Panc1 (cell line): ENCODE data around the gene SCN9A. TPM values are rescaled to one million over a fixed set of nuclear protein-coding genes. Genes with fewer than 3 reads are reported as not detected.

ENCODE experiments used
- ATAC-seq: fragments of 200-7000 bp; cut with Tn5 transposase; 2 replicates; pipeline ENCODE4 v1.9.1; 2020; ENCODE audit warnings: mild to moderate bottlenecking, moderate library complexity
- BruUV-seq: library from RNA; stranded (reverse); fragments of 400-500 nt; replicated peaks from 2 replicates; lab custom pipeline; 2021; lab: Mats Ljungman, UMichigan
- CTCF ChIA-PET: fragments of 300-600 bp; sonication (Branson Sonifier 250); formaldehyde crosslinking; loops from one replicate; lab custom pipeline; 2022; ENCODE audit warnings: antibody characterized with exemption; lab: Charles Lee
- POLR2A ChIA-PET: fragments of 300-600 bp; sonication (Branson Sonifier 250); formaldehyde crosslinking; loops from one replicate; lab custom pipeline; 2022; ENCODE audit warnings: antibody characterized with exemption; lab: Charles Lee
- DNase-seq: peaks from one replicate; pipeline ENCODE4 v3.0.0-alpha.2; 2010; ENCODE audit warnings: low read depth, low spot score
- H3K27ac ChIP-seq: 2 replicates; pipeline ENCODE4 v1.5.1; 2011; ENCODE audit warnings: mild to moderate bottlenecking, low read length, inconsistent platforms
- H3K27me3 ChIP-seq: fragments of 200-500 bp; sonication (Bioruptor generic); 2 replicates; pipeline ENCODE4 v1.6.0; 2014; ENCODE audit warnings: low read length, inconsistent platforms; ENCODE audit not compliant: control insufficient read depth, insufficient read depth
- H3K36me3 ChIP-seq: fragments of 200-500 bp; sonication (Bioruptor generic); 2 replicates; pipeline ENCODE4 v1.5.1; 2014; ENCODE audit warnings: inconsistent platforms, mild to moderate bottlenecking, low read length, moderate library complexity; ENCODE audit not compliant: control insufficient read depth, insufficient read depth
- H3K4me1 ChIP-seq: 2 replicates; pipeline ENCODE4 v1.5.1; 2011; ENCODE audit warnings: inconsistent platforms, mild to moderate bottlenecking, low read length, moderate library complexity; ENCODE audit not compliant: control insufficient read depth, insufficient read depth
- H3K4me3 ChIP-seq, 2 experiments: 2 replicates each; pipeline ENCODE4 v1.5.1; 2011 to 2012; ENCODE audit warnings: low read depth in 2 of 2, low read length in 2 of 2, mild to moderate bottlenecking in 2 of 2, inconsistent platforms in 1 of 2, moderate library complexity in 1 of 2
- H3K9me3 ChIP-seq: fragments of 200-500 bp; sonication (Bioruptor generic); 2 replicates; pipeline ENCODE4 v1.5.1; 2014; ENCODE audit warnings: low read depth, mild to moderate bottlenecking, inconsistent platforms, low read length, moderate library complexity; ENCODE audit not compliant: control insufficient read depth, insufficient read depth
- POLR2AphosphoS5 ChIP-seq: IDR thresholded peaks from 2 replicates; pipeline ENCODE4 v1.6.1; 2012; ENCODE audit warnings: mild to moderate bottlenecking, low read depth, low read length, moderate library complexity
- in situ Hi-C: cut with HindIII; loops from 2 replicates; pipeline ENCODE4 v1.10.0; 2016; ENCODE audit warnings: low sequenced_read_pairs, low pct_unique_long_range_greater_than_20kb
- intact Hi-C: fragments of 100-400 bp; cut with micrococcal nuclease; formaldehyde crosslinking; loops from one replicate; pipeline ENCODE4 v1.10.0; 2022; ENCODE audit not compliant: unreplicated experiment
- total RNA-seq: library from RNA; stranded (reverse); gene quantifications from one replicate; pipeline ENCODE4 v1.2.1, GENCODE V29; 2021; ENCODE audit not compliant: unreplicated experiment
- TF ChIP-seq, protein P1 (sequence below): fragments of 450-650 bp; IDR thresholded peaks from 2 replicates; pipeline ENCODE4 v1.5.1; 2017; ENCODE audit warnings: mild to moderate bottlenecking
- TF ChIP-seq, protein P2 (sequence below), 2 experiments: IDR thresholded peaks; 2 replicates each; pipeline ENCODE4 v1.6.1; 2011 to 2012; ENCODE audit warnings: low read depth in 2 of 2, control low read depth in 1 of 2, low read length in 1 of 2, mild to moderate bottlenecking in 1 of 2, moderate library complexity in 1 of 2; ENCODE audit not compliant: insufficient read depth in 1 of 2

Gene SCN9A
- total RNA-seq, 1 experiment from 2014 or later = 0.10 TPM

DNA sequence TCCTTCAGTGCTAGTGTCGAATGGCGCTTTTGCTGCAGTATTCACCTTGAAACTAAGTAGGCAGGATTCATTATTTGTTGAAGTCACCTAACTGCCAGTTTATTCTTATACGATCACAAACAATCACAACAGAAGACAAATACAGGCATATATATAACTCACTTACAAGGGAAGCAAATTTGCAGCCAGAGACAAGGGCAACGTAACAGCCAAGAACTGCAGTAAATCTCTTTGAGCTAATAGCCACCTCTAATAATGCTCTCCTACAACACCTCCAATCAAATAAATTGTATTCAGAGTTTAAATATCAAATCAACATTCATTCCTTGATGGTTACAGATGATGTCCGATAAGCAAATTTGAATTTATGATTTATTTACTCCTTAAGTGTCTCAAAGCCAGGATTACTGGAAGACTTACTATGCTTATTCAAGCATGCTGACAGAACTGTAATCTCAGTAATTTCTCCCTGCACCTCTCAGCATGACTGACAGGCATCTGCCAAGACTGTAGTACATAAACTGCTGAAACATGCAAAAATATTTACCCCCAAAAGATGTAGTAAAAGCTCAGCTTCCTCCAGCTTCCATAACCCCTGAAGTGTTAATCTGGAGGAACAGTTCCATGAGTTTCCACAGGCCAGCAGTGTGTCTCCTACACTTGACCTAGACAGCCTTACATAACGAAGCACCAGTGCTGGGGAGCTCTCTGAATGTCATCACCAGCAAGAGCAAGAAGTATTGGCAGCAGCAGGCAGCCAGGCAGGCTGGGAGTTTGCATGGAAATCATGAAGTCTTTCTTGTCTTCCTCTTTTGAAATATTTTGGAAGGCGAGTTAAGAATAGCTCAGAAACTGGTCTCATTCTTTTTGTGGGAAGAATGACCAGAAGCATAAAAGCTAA, 227.0 kb downstream of the SCN9A start:
- Histone ChIP-seq H3K27ac (no peak overlapping the region), H3K4me3 (no peak overlapping the region), H3K36me3 (no peaks in the 10 kb centered on the region), H3K27me3 (no peaks in the 10 kb centered on the region), H3K4me1 (no peaks in the 10 kb centered on the region), H3K9me3 (no peaks in the 10 kb centered on the region)
- TF ChIP-seq, protein P1, sequence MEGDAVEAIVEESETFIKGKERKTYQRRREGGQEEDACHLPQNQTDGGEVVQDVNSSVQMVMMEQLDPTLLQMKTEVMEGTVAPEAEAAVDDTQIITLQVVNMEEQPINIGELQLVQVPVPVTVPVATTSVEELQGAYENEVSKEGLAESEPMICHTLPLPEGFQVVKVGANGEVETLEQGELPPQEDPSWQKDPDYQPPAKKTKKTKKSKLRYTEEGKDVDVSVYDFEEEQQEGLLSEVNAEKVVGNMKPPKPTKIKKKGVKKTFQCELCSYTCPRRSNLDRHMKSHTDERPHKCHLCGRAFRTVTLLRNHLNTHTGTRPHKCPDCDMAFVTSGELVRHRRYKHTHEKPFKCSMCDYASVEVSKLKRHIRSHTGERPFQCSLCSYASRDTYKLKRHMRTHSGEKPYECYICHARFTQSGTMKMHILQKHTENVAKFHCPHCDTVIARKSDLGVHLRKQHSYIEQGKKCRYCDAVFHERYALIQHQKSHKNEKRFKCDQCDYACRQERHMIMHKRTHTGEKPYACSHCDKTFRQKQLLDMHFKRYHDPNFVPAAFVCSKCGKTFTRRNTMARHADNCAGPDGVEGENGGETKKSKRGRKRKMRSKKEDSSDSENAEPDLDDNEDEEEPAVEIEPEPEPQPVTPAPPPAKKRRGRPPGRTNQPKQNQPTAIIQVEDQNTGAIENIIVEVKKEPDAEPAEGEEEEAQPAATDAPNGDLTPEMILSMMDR = no peak
- TF ChIP-seq, protein P2, sequence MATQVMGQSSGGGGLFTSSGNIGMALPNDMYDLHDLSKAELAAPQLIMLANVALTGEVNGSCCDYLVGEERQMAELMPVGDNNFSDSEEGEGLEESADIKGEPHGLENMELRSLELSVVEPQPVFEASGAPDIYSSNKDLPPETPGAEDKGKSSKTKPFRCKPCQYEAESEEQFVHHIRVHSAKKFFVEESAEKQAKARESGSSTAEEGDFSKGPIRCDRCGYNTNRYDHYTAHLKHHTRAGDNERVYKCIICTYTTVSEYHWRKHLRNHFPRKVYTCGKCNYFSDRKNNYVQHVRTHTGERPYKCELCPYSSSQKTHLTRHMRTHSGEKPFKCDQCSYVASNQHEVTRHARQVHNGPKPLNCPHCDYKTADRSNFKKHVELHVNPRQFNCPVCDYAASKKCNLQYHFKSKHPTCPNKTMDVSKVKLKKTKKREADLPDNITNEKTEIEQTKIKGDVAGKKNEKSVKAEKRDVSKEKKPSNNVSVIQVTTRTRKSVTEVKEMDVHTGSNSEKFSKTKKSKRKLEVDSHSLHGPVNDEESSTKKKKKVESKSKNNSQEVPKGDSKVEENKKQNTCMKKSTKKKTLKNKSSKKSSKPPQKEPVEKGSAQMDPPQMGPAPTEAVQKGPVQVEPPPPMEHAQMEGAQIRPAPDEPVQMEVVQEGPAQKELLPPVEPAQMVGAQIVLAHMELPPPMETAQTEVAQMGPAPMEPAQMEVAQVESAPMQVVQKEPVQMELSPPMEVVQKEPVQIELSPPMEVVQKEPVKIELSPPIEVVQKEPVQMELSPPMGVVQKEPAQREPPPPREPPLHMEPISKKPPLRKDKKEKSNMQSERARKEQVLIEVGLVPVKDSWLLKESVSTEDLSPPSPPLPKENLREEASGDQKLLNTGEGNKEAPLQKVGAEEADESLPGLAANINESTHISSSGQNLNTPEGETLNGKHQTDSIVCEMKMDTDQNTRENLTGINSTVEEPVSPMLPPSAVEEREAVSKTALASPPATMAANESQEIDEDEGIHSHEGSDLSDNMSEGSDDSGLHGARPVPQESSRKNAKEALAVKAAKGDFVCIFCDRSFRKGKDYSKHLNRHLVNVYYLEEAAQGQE (IDR thresholded peaks at IDR 0.05; ENCODE audit: insufficient read depth in 1 of 2, low read depth in 2 of 2, low read length in 1 of 2) = no peak
- TF ChIP-seq POLR2AphosphoS5 = no peak
- DNase-seq (no peak), ATAC-seq (no peak)
- no TSS peak for BruUV-seq
- in situ Hi-C loops = no loop called here
- ChIA-PET CTCF (no interaction called here), POLR2A (no interaction called here)
- intact Hi-C loops = no loop called here

DNA sequence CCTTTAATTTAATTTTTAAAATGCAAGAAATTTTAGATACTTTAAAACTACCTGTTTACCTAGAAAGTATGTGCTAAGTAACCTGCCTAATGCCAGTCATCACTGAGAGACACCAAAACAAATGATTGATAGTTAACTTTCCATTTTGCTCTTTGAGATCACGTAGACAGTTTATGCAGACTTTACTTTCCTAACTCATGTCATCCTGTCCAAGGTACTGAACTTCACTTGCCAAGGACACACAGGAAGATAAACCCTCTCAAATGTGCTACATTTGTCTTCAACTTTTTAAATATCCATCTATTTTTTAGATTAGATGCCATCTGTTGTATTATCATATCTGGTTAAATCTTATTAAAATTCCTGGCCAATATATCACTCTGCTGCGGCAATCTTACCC, 227.9 kb downstream of the SCN9A start:
- in situ Hi-C loops = no loop called here

More for the DNA sequence above, 227.9 kb downstream of the SCN9A start:
- intact Hi-C loops = no loop called here
- TF ChIP-seq, protein P2 (IDR thresholded peaks at IDR 0.05; ENCODE audit: insufficient read depth in 1 of 2, low read depth in 2 of 2, low read length in 1 of 2) = 0 out of 4 replicates have a peak, but pooled peaks of 1 of the 2 experiments have one; percentile 33
- TF ChIP-seq POLR2AphosphoS5 = no peak
- Histone ChIP-seq H3K27me3 (no peaks in the 10 kb centered on the region), H3K27ac (no peak overlapping the region), H3K36me3 (no peaks in the 10 kb centered on the region), H3K4me1 (no peaks in the 10 kb centered on the region), H3K9me3 (no peaks in the 10 kb centered on the region), H3K4me3 (no peak overlapping the region)
- DNase-seq (no peak), ATAC-seq (no peak)
- ChIA-PET CTCF (no interaction called here), POLR2A (no interaction called here)
- BruUV-seq = no TSS peak

Other genes starting within 250 kb of the SCN9A start
- not detected for gene SCN1A, start 247.9 kb downstream of the SCN9A start, total RNA-seq
- gene SCN7A, start 118.3 kb upstream of the SCN9A start, total RNA-seq = 0.03 TPM